ENCODE data around the gene HMCN2.

- TF ChIP-seq, protein P1, sequence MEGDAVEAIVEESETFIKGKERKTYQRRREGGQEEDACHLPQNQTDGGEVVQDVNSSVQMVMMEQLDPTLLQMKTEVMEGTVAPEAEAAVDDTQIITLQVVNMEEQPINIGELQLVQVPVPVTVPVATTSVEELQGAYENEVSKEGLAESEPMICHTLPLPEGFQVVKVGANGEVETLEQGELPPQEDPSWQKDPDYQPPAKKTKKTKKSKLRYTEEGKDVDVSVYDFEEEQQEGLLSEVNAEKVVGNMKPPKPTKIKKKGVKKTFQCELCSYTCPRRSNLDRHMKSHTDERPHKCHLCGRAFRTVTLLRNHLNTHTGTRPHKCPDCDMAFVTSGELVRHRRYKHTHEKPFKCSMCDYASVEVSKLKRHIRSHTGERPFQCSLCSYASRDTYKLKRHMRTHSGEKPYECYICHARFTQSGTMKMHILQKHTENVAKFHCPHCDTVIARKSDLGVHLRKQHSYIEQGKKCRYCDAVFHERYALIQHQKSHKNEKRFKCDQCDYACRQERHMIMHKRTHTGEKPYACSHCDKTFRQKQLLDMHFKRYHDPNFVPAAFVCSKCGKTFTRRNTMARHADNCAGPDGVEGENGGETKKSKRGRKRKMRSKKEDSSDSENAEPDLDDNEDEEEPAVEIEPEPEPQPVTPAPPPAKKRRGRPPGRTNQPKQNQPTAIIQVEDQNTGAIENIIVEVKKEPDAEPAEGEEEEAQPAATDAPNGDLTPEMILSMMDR (IDR thresholded peaks at IDR 0.05): no peak
- TF ChIP-seq ZFX (IDR thresholded peaks at IDR 0.05; ENCODE audit: borderline replicate concordance): no peak
Observed at GRCh38 chr9:130379649-130379970, 114.0 kb downstream of the HMCN2 start.

Data from 22Rv1 (cell line).